ACHN (cell line): ENCODE results near the gene RTN4RL2.

Experiments
- DNase-seq: peaks from one replicate; pipeline ENCODE4 v3.0.0-alpha.2; 2015
- in situ Hi-C: cut with HindIII; loops from 2 replicates; pipeline ENCODE4 v1.10.0; 2017; ENCODE audit warnings: low sequenced_read_pairs, low pct_ligation_motif_present, low pct_unique_long_range_greater_than_20kb

RTN4RL2 gene

GRCh38 chr11:57476047-57476756 is 15.9 kb downstream of the RTN4RL2 start:
- in situ Hi-C loops, result no loop called here
- no peak for DNase-seq

GRCh38 chr11:57476757-57477506 is 16.6 kb downstream of the RTN4RL2 start:
- in situ Hi-C loops, result no loop called here
- DNase-seq, result peak; percentile 51

- in situ Hi-C loops, result no loop called here
- no peak for DNase-seq
Measured at GRCh38 chr11:57477507-57478189, 17.3 kb downstream of the RTN4RL2 start.

- no peak for DNase-seq
- in situ Hi-C loops, result no loop called here
Measured at GRCh38 chr11:57479021-57479663, 18.8 kb downstream of the RTN4RL2 start.

- no peak for DNase-seq
- in situ Hi-C loops, result no loop called here
Measured at GRCh38 chr11:57479911-57480310, 19.6 kb downstream of the RTN4RL2 start.

GRCh38 chr11:57480409-57481137 is 20.2 kb downstream of the RTN4RL2 start:
- in situ Hi-C loops, result no loop called here
- peak; percentile 65 for DNase-seq

GRCh38 chr11:57481315-57481714 is 21.0 kb downstream of the RTN4RL2 start:
- DNase-seq, result no peak
- in situ Hi-C loops, result no loop called here

- no peak for DNase-seq
- in situ Hi-C loops, result no loop called here
Measured at GRCh38 chr11:57481915-57482781, 21.8 kb downstream of the RTN4RL2 start.

- DNase-seq, result peak; percentile 32
- in situ Hi-C loops, result no loop called here
Measured at GRCh38 chr11:57482782-57483561, 22.6 kb downstream of the RTN4RL2 start.

- DNase-seq, result no peak
- in situ Hi-C loops, result no loop called here
Measured at GRCh38 chr11:57483562-57483918, 23.2 kb downstream of the RTN4RL2 start.

GRCh38 chr11:57484141-57484710 is 23.9 kb downstream of the RTN4RL2 start:
- DNase-seq, result no peak

GRCh38 chr11:57485217-57485990 is 25.1 kb downstream of the RTN4RL2 start:
- in situ Hi-C loops, result no loop called here

More at GRCh38 chr11:57484141-57484710, 23.9 kb downstream of the RTN4RL2 start:
- in situ Hi-C loops, result no loop called here

GRCh38 chr11:57487021-57487778 is 26.9 kb downstream of the RTN4RL2 start:
- DNase-seq, result no peak
- in situ Hi-C loops, result no loop called here

More at GRCh38 chr11:57485217-57485990, 25.1 kb downstream of the RTN4RL2 start:
- DNase-seq, result no peak

GRCh38 chr11:57487920-57488659 is 27.8 kb downstream of the RTN4RL2 start:
- in situ Hi-C loops, result no loop called here
- no peak for DNase-seq
